HG03521 (cell line): Measurements from ENCODE around the gene RNF166.

Experiments
- ATAC-seq: cut with Tn5 transposase; IDR thresholded peaks from one replicate; pipeline ENCODE4 v1.9.1; 2021; ENCODE audit warnings: mild to moderate bottlenecking, moderate library complexity; ENCODE audit not compliant: unreplicated experiment

The RNF166 gene

DNA sequence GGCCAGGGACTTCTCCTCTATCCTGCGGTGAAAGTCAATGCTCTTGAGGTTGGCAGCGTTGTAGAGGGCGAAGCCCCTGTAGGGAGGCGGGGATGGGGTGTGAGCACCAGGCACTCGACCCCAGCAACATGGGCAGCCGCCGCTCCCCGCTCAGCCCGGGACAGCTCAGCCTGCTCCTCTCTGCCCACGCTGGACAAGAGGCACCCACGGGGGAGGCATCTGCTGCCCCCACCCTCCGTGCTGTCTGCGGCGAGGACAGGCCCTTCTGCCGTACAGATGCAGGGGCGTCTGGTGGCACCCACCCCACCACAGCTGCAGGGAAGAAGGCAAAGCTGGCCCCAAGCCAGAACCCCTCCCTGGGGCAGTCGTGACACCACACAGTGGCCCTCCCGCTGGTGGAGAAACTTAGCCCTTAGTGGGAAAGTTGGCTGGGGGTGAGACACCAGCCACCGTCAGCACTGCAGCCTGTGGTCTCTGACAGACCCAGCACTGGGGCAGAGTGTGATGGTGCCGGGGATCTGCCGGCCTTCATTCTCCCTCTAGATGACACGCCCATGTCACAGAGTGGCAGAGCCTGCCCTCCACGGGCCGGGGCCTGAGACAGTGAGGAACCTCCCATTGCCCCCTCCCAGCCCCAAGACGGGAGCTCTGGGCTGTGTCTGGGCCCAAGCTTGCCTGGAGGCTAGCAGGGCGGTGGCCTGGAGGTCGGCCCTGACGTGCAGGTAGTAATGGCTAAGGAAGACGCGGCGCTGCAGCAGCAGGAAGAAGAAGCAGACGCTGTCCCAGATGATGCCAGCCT, 19.6 kb upstream of the RNF166 start:
- ATAC-seq: no peak

DNA sequence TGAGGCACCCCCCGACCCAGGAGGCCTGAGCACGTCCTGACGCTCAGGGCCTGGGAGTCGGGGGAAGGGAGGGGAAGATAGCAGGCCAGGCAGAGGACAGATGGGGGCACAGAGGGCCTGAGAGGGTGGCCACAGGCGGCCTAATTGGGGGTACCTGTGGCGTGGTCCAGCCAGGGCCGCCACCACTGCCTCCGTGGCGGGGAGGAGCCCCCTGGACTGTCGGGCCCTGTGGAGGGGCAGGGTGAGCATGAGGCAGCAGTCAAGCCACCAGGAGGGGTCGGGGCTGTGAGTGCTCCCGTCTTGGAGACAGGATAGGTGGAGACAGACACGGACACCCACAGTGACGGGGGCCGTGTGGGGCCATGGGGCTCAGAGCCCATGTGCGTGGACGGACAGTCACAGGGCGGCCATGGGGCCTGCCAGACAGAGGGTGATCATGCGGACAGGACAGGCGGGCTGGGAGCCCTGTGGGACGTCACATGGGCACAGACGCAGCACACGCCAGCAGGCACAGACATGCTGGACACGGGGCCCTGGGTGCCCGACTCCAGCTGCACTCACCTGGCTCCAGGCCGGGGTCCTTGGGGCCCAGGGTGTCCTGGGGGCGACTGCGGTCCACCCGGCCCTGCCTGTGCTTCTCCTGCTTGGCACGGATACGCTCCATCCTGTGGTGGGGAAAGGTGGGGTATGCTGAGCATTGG, 18.8 kb upstream of the RNF166 start:
- ATAC-seq: no peak

DNA sequence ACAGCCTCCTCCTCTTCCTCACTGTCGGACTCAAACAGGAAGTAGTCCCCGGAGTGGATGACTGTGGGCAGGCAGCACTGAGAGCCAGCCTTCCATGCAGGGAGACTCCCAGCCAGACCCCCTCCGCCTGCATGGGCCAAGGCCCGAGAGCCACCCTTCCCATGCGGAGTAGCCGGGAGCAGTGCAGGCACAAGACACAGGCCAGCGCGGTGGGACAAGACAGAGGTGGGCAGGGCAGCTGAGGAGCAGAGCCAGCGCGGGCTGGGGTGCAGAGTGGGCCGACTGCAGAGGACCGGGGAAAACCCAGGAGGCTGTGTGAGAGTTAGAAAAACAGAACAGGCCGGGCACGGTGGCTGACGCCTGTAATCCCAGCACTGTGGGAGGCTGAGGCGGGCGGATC, 17.7 kb upstream of the RNF166 start:
- no peak for ATAC-seq

DNA sequence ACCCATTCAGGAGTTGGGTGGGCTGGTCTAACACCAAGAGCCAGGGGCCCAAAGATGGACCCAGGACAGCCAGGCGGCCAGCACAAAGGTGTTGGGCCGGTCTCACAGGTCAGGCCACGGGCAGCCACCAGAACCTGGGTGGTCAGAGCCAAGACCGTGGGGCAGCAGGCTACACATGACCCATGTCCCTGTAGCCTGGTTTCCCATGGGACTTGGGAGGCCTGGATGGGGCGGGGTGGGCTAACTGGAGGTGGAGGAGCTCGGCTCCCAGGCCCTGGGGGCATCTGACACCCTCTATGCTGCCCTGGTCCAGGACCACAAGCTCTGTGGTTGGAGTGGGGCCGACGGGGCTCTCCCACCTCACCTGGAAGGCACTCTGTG, 17.3 kb upstream of the RNF166 start:
- no peak for ATAC-seq

DNA sequence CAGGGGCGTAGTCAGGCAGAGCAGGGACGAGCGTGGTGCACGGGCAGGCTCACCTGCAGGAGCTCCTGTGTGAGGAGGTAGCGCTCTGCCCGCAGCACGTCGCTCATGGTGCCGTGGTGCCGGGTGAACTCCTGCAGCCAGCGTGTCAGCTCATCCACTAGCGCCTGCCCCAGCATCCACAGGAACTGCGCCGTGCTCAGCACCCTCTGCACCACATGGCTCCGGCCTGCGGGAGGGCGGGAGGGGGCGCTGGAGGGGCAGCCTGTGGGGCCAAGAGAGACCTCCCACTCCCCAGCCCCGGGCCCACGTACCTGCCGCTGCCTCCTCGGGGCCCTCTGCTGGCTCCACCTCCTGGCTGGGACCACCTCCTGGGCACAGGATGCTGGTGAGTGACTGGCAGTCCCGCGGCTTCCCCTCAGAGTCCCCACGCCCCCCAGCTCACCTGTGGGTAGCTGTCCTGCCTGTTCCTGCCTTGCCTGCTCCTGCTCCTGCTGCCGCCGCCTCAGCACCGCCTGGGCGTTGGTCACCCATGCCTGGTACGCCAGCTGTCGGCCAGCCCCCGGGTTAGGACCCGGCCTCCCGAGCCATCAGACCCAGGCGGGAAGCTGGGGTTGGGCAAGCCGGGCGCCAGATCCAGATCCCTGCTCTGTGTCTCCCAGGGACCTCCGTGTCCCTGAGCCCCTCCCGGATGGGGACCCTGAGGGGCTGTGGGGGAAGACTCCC, 16.7 kb upstream of the RNF166 start:
- no peak for ATAC-seq

DNA sequence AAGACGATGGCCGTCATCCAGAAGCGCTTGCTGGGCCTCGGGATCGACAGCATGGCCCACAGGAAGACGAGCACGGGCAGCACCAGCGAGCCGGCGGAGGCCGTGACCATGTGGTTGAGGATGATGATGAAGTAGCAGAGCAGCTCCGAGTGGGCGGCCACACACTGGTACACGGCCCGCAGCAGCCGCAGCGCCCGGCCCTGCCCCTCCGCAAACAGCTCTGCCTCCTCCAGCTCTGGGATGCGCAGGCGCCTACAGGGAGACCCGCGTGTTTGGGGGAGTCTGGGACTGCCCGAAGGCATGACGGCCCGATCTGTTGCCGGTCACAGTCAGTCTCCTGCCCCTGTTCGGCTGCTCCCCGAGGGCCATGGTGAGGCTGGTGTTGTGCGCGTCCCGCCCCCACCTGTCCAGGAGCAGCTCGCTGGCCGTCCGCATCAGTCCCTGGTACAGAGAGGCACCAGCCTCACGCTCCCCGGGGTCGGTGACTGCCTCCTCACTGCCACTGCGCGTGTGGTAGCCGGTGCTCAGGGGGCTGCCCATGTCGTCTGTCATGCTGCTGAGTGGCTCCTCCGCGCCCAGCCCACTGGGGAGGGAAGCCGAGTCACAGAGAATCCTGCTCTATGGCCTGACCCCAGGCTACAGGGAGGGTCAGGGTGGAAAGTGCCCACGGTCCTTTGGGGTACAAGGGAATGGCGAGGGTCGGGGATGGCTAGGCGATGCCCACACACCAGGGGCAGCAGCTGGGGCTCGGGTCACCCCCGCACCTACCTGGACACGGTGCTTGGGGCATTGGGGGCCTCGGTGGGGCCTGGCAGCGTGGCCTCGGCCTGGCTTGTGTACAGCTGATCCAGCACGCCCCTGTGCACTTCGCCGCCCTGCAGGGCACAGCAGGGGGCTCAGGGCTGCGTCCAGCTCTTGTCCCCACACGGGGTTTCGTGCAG, 15.9 kb upstream of the RNF166 start:
- ATAC-seq: no peak

DNA sequence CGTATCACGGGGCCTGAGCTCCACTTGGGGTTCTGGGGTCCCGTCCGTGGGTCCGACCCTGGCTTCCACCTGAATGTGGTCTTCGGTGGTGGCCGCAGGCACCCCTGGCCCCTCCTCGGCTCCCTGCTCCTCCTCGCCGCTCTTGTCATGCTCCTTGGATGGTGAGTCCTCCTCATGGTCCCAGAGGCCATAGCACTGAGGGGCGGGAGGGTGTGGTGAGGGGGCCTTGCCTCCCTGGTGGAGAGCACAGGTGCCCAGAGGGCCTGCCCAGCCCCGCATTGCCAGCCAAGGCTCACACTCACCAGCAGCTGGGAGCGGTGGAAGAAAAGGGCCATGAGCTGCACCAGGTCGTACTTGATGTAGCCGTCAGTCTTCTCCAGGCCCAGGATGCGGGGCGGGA, 15.0 kb upstream of the RNF166 start:
- no peak for ATAC-seq

DNA sequence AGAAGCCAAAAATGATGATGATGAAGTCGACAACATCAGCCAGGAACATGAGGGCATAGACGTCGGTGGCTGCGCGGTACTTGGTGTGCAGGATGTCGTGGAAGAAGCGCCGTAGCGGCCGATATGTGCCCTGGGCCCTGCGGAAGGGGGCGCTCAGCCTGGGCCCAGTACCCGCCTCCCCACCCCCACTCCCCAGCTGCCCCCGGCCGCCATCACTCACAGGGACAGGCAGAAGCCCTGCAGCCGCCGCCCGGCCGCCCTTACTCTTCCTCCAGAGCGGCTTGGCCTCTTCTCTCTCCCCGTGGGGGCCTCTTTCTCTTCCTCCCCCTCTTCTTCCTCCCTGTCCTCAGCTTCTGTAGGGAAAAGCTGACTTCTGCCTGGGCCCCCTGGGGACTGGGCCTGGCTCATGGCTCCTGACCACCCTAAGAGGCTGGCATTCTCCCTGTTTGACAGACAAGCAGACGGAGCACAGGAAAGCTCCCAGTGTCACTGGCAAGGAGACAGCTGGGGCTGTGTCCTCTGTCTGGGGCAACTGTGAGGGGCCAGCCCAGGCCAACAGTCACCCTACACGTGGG, 14.3 kb upstream of the RNF166 start:
- ATAC-seq: no peak

DNA sequence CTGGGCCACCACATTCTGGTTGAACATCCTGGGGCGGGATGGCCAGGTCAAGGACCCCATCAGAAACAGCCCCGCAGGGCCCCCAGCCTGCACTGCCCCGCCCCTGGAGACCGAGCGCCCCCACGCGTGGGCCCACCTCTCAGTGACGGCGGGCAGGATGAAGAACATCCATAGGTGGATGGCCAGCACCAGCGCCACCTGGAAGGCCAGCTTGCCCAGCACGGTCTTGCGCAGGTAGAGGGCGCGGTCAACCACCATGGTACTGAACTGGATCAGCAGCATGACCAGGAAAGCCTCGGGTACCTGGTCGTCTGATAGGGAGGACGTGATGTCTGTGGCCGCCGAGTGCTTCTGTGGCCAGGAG, 13.7 kb upstream of the RNF166 start:
- ATAC-seq: no peak

DNA sequence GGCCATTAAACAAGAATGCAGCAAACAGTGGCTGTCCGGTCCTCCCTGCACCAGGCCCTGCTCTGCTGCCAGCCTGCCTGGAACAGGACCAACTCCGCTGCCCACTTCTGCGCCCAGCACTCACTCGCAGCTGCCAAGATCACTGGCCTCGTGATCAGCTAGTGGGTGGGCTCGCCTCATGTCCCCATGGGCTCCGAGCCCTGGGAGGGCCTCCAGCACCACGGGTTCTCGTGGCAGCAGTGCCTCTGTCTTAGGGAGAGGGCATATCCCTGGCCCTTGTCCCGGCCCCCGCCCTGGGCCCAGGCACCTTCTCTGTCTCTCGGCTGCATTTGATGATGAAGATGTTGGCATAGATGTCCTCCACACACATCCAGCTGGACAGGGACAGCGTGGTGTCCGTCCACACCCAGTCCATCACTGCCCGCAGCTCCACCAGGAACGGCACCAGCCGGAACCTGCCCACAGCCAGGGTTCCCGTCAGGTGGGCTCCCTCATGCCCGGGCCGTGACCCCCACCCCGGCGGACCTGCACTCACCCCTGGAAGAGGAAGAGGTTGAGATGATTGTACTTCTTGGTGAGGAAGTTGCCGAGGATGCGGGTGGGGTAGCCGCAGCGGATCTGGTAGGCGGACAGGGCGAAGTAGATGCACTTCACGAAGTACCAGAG, 13.2 kb upstream of the RNF166 start:
- ATAC-seq: no peak

DNA sequence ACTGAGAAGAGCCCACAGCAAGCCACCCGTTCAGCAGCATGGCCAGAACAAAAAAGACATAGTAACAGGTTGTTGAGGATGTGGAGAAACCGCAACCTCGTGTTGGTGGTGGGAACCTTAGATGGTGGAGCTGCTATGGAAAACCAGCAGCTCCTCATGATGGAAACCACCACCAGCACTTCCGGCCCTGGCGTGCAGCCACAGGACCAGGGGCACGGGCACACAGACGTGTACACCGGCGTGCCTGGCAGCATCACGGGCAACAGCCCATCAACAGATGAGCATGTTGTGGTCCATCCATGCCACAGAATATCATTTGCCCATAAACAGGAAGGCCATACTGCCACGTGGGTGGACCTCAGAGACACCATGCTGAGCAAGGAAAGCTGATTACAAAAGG, 12.0 kb upstream of the RNF166 start:
- no peak for ATAC-seq

DNA sequence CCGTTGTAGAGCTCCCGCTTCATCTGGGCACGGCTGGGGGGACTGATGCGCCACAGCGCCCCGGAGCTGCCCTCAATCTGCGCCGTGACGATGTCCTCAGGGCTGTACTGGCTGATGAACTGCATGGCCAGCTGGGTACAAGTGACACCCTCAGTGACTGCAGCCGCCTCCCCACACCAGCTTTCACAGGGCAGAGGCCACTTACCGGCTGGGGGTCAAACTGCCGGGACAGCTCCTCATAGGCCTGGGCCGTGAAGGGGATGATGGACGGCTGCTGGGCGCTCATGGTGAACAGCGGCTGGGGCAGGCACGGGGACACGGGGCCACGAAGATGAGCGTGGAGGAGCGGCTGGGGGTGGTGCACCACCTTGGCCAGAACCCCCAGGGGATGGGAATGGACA, 10.4 kb upstream of the RNF166 start:
- ATAC-seq: no peak

DNA sequence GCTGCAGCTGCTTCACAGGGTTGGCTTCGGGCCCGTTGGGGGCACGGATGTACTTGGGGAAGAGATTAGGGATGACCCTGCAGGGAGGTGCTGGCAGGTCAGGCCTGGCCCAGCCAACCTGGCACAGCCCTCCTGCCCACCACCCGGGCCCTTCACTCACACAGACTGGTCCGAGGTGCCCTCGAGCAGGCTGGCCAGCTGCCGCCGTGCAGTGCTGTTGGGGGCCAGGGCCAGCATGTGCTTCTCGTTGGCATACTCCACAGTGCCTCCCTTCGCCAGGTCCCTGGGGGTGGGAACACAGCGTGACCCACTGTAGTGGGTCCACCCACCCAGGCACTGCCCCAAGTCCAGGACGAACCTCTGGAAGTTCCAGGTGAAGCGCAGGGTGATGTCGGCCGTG, 10.0 kb upstream of the RNF166 start:
- no peak for ATAC-seq

DNA sequence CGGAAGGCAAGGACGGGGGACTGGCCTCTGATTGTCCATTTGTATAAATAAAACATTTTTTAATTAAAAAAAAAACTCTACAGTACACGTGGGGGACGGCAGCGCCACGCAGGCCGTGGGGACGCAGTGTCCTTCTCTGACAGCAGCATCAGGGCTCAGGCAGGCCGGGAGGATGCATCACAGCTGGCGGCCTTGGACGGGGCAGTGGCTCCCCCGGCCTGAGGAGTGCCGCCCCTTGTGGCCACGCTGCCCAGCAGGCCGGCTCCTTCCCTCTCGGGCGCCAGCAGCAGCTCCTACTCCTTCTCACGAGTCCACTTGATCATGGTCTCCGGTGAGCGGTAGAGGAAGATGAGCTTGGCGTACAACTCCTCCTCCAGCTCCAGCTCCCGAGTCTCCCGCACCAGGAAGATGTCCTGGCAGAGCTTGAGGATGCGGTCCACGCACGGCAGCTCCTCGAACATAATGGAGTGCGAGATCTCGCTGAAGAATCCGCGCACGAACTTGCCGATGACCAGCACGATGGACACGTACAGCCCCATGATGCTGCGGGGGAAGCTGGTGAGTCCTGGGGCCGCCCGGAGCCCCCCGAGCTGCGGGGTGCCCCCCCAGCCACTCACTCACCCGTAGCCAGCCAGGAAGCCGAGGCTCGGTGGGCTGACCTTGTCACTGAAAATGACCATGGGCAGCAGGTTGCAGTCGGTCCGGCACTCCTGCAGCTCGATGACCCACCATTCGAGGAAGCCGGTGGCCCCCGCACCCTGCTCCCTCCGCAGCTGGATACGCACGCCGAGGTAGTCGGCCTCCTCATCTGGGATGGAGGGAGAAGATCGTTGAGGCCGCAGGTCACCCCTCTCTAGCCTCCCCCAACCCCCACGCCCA, 9.3 kb upstream of the RNF166 start:
- ATAC-seq: no peak

DNA sequence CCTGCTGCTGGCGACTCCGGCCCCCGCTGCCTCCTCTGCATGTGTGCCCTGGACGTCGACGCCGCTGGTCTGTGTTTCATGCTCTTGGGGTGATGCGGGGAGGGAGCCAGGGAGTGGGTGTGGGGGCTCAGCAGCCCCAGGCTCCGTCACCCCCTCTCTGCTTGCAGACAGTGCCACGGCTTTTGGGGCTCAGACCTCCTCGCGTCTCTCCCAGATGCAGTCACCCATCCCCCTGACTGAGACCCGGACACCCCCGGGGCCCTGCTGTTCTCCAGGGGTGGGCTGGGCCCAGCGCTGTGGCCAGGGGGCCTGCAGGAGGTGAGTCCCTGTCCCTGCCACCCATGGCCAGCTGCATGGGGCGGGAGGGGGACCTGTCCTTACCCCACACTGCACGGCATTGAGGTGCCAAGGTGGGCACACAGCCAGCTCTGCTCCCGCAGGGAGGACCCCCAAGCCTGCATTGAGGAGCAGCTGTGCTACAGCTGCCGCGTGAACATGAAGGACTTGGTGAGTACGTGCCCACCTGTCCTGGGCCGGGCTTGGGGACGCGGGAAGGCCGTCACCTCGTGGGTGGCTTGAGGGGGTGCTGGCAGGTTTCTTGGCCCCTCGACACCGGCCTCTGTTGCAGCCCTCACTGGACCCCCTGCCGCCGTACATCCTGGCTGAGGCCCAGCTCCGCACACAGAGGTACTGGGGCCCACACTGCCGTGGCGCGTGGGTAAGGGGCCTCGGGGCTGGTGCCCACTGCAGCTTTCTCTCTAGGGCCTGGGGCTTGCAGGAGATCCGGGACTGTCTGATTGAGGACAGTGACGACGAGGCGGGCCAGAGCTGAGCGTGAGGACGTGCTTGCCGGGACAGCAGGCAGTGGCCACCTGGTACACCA, 8.5 kb upstream of the RNF166 start:
- ATAC-seq: no peak

DNA sequence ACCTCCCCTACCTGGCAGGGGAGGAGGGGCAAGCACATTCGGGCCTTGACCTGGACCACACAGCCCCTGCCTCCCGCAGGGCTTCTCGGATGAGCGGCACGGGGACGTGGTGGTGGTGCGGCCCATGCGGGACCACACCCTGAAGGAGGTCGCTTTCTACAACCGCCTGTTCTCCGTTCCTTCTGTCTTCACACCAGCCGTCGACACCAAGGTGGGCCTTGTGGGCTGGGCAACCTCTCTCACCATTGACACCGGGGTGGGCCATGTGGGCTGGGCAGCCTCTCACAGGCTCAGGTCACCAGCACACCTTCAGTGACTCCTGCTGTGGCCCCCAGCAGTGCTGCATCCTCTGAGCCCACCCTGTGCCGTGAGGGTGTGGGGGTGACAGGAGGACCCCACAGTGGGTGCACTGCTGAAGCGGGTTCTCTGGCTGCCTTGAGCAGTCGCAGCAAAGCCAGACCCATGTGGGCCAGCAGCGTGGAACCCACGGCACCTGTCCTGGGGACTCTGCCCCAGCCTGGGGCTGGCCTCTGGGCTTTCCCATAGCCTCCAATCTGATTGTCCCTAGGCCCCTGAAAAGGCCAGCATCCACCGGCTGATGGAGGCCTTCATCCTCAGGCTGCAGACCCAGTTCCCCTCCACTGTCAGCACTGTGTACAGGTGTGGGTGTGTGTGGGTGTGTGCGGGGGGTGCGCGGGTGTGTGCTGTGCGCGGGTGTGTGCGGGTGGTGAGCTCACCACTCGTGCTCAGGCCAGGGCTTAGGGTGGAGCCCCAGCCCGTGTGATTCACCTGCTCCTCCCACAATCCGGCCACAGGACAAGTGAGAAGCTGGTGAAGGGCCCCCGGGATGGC, 7.6 kb upstream of the RNF166 start:
- no peak for ATAC-seq

DNA sequence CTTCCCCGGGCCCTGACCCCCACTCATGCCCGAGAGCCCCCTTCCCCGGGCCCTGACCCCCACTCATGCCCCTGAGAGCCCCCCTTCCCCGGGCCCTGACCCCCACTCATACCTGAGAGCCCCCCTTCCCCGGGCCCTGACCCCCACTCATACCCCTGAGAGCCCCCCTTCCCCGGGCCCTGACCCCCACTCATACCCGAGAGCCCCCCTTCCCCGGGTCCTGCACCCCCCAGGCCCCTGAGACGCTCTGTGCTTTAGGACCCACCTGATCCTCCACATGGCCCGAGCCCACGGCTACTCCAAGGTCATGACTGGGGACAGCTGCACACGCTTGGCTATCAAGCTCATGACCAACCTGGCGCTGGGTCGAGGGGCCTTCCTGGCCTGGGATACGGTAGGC, 6.8 kb upstream of the RNF166 start:
- ATAC-seq: no peak
